GM21360 (cell line): Measurements from ENCODE around the gene EPHA1.

Experiments
- ATAC-seq: cut with Tn5 transposase; IDR thresholded peaks from one replicate; pipeline ENCODE4 v1.9.1; 2021; ENCODE audit warnings: mild to moderate bottlenecking, moderate library complexity; ENCODE audit not compliant: unreplicated experiment

EPHA1 gene

DNA sequence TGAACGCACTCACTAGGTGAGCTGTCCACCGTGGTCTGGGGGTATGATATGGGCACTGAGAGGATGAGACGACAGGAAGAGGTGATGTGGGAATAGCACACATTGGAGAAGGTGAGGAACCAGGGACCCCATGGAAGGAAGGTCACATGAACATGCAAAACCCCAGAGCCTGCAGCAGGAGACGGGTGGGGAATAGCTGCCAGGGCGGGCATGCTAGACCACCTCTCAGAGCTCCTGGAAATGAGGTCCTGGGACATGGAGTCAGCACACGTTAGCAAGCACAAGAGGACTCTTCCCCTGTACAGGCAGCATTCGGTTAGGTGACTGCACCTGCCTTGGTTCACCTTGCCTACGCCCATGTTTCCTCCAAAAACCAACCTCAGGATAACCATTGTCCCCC lies 54.3 kb downstream of the EPHA1 start:
- ATAC-seq = no peak

DNA sequence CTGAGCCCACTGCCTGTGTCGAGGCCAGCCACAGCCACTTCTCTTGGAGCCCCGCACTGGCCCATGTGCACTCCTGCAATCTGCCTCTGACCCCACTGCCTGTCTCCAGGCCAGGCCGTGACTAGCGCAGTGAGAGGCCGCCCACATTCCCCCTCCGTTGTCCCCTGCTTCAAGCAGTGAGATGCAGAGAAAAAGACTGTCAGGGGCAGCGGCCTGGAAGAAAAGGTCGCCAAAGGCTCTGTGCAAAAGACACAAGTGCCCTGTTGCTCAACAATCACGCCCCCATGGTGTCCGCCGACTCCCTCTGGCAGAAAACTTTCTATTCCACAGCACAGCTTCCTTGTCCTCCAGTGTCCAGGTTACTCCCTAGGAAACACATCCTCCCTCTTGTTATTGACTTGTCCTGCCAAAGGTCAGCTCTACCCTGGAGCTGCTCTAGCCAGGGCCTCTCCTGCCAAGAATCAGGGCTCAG lies 56.1 kb downstream of the EPHA1 start:
- no peak for ATAC-seq

DNA sequence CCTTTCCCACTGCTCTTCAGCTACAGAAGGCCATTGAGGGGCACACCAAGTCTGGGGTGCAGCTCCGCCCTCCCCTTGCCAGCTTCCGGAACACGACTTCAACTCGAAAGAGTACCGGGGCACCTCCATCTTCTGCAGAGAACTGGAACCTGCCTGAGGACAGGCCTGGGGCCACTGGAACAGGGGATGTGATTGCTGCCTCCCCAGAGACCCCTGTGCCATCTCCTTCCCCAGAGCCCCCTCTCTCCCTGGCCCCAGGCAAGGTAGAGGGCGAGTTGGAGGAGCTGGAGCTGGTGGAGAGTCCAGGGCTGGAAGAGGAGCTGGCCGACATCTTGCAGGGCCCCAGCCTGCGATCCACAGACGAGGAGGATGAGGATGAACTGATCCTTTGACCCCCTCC lies 57.1 kb downstream of the EPHA1 start:
- ATAC-seq = no peak

DNA sequence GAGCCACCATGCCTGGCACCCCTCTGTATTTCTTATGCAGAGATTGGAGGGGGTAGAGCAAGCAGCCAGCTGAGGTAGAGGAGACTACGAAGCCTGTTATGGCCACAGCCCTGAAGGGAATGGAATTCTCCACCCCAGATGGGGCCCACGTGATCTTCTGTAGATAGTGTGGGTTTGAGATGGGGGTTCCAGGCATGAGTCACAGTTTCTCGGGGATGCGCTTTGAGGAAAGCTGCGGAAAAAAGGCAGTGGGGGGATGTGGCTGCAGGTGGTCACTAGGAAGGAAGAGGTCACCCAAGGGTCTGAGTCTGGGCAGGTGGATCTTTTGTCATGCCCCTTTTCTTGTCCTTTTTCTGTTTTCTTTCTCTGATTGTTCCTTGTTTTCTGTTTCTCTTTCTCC lies 57.6 kb downstream of the EPHA1 start:
- ATAC-seq = no peak

DNA sequence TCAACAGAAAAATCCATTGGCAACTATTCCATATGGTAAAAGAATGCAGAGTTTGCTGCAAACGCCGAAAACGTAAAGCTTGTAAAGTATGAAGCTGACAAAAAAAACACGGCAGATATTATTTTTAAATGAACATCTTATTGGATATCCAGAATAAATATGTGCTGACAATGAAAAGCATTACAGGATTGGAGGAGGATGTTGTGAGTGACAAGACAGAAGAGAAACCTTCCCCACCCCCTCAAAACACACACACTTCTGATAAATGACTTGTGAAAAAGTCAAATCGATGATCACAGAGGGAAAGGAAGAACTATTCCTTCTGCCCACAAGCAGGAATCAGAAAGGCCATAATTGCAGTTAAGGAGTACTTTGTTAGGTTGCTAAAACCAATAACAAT lies 60.7 kb downstream of the EPHA1 start:
- no peak for ATAC-seq

DNA sequence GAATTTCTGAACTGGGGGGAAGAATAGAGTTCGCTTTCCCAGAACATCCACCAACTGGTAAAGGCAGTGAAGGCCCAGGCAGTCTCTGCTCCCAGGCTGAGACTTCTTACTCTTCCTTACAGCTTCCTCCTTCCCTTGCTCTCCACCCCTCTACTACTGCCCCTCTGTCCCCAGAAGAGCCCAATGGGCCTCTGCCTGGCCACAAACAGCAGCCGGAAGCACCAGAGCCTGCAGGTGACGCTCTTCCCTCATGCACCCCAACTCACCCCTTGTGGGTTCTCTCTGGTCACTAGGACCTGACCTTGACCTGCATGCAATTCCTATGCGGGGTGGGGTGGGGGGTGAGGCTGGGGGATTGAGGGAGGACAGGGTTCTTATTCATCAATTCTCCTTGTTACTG lies 62.6 kb downstream of the EPHA1 start:
- ATAC-seq = no peak

- ATAC-seq = peak; percentile 96
Observed at GRCh38 chr7:143345428-143345900, 63.2 kb downstream of the EPHA1 start.

GRCh38 chr7:143343596-143343995 lies 65.1 kb downstream of the EPHA1 start:
- no peak for ATAC-seq

DNA sequence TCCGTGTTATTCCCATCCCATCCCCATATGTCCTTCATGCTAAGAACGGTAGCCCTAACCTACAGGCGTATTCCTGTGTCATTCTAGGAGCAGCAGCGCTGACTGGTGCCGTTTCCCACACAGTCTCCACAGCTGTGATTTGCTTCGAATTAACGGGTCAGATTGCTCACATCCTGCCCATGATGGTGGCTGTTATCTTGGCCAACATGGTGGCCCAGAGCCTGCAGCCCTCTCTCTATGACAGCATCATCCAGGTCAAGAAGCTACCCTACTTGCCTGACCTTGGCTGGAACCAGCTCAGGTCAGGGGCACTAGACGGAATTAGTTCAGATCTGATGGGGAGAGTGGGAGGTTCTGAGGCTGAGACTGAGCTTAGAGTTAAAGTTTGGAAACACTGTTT lies 66.8 kb downstream of the EPHA1 start:
- ATAC-seq = no peak
